Uterus (tissue), 4 donors: ENCODE measurements around the gene SH3RF3. TPM values are rescaled to one million over a fixed set of nuclear protein-coding genes. Genes with fewer than 3 reads are reported as not detected.

ENCODE experiments used
- DNase-seq, 2 donors: peaks; one replicate each; pipeline ENCODE4 v3.0.0-alpha.2; 2019 to 2020
- H3K27ac ChIP-seq, 2 donors: fragments of 200-600 bp; sonication (generic); 1 replicate in 1 of 2; 2 replicates in 1 of 2; pipeline ENCODE4 v1.5.1; 2016 to 2018
- H3K27me3 ChIP-seq, 2 donors: fragments of 200-600 bp; sonication (generic); one replicate each; pipeline ENCODE4 v1.5.1; 2018 to 2019; ENCODE audit warnings: control low read depth in 1 of 2
- H3K36me3 ChIP-seq, 2 donors: fragments of 200-600 bp; sonication (generic); one replicate each; pipeline ENCODE4 v1.5.1; 2019; ENCODE audit warnings: control low read depth in 1 of 2
- H3K4me1 ChIP-seq, 2 donors: fragments of 200-600 bp; sonication (generic); one replicate each; pipeline ENCODE4 v1.5.1; 2018 to 2019; ENCODE audit warnings: control low read depth in 1 of 2
- H3K4me3 ChIP-seq, 2 donors: fragments of 200-600 bp; sonication (generic); 1 replicate in 1 of 2; 2 replicates in 1 of 2; pipeline ENCODE4 v1.5.1; 2018 to 2019; ENCODE audit warnings: mild to moderate bottlenecking in 1 of 2
- H3K9me3 ChIP-seq, 2 donors: fragments of 200-600 bp; sonication (generic); one replicate each; pipeline ENCODE4 v1.5.1; 2019; ENCODE audit warnings: control low read depth in 1 of 2
- CTCF ChIP-seq, 4 experiments: fragments of 200-600 bp in 2 of 4; fragments of 450-650 bp in 2 of 4; sonication (generic) in 2 of 4; IDR thresholded peaks; one replicate each; pipeline ENCODE4 v1.5.1; 2016 to 2019; ENCODE audit warnings: antibody characterized with exemption in 4 of 4, mild to moderate bottlenecking in 2 of 4, moderate library complexity in 1 of 4
- POLR2A ChIP-seq, 2 donors: fragments of 450-650 bp; IDR thresholded peaks; one replicate each; pipeline ENCODE4 v1.6.1; 2016; ENCODE audit warnings: antibody characterized with exemption in 2 of 2, mild to moderate bottlenecking in 1 of 2, moderate library complexity in 1 of 2
- intact Hi-C: fragments of 100-400 bp; cut with DNase I; formaldehyde crosslinking; loops from one replicate; pipeline ENCODE4 v1.15.1; 2023; ENCODE audit warnings: low total_unique reads
- total RNA-seq, 4 donors: library from RNA; depleted of rRNA in 3 of 4; stranded (reverse); fragments of >200 nt in 3 of 4; gene quantifications; one replicate each; pipeline versions ENCODE4 v1.1.0 to v1.2.4, GENCODE V29; 2014 to 2023
- donor health status: DM: yes; HTN: yes; CAD: no.

SH3RF3 gene
- total RNA-seq, 4 donors from 2014 or later, result 5.1 to 10.2 (median 8.7) TPM; not detected in 1

DNA sequence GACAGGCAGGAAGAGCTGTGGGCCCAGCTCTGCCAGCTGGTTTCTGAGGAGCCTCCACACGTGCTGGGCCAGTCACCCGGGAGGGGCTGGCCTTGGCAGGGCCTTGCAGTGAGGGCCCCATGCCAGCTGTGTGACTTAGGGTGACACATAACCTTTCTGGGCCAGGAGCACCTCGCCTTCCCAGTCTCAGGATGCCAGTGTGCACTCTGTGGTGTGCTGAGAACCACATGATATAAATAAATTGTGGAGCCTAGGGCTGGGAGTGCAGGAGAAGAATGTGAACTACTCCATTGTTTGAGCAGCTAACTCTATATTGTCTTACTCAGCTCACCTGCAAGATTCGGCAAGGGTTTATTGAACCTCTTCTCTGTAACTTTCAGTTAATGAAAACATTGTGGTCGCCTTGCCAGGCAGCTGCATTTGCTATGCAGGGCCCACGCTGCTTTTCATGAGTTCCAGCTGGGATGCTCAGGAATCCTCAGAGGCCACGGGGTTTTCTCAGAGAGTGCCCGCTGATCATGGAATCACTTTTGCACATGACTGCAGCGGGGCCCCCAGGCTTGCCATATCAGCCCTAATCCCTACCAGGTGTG lies 222.3 kb downstream of the SH3RF3 start:
- Histone ChIP-seq H3K9me3 (no peaks in the 10 kb centered on the region), H3K36me3 (no peaks in the 10 kb centered on the region), H3K4me1 (peaks cover 0 to 9% of the 10 kb centered on the region in 2 donors), H3K27me3 (no peaks in the 10 kb centered on the region), H3K27ac (no peak overlapping the region), H3K4me3 (no peak overlapping the region)
- TF ChIP-seq CTCF (IDR thresholded peaks at IDR 0.05) (no peak), POLR2A (IDR thresholded peaks at IDR 0.05) (no peak)
- DNase-seq, result no peak
- intact Hi-C loops, result no loop called here

DNA sequence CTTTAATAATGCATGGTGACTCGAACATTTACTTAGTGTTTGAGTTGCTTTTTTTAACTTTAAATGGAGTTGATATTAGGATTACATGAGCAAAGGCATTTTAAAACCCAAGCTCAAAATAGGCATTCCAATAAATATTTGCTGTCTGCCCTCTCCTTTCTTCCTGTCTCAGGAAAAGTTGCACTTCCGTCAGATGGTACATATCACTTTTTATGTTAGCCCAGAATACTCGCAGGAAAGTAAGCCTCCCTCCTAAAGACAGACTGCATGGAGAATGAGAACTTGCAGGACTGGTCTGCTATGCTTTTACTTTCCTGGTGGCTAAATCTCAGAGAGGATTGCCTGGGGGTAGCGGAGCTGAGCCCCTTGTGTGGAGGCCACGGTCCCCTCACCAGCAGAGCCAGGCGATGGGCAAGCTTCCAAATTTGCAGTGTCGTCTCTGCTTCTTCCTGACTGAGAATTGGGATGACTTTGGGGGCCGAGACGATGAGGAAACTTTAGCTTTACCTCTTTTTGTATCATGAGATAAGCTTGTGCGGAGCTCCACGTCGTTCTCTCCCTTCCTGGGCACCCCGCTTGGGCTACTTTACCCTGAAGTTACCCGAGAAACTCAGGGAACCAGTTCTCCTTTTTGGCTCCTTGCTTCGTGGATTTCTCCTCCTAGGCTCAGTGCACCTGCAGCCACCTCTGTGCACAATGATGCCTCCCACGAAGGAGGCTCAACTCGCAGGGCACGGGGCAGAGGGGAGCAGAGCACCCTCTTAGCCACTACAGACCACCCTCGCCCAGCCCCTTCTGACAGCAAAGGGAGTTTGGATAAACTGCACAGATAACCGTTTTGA lies 223.3 kb downstream of the SH3RF3 start:
- peaks cover 0 to 9% of the 10 kb centered on the region in 2 donors for H3K4me1 ChIP-seq
- DNase-seq, result no peak
- TF ChIP-seq POLR2A (IDR thresholded peaks at IDR 0.05) (no peak), CTCF (IDR thresholded peaks at IDR 0.05) (no peak)
- no peak overlapping the region for H3K4me3 ChIP-seq
- H3K36me3 ChIP-seq, result no peaks in the 10 kb centered on the region
- H3K9me3 ChIP-seq, result no peaks in the 10 kb centered on the region
- H3K27me3 ChIP-seq, result no peaks in the 10 kb centered on the region
- no peak overlapping the region for H3K27ac ChIP-seq
- intact Hi-C loops, result no loop called here

- Histone ChIP-seq H3K27ac (no peak overlapping the region), H3K4me1 (peaks cover 0 to 9% of the 10 kb centered on the region in 2 donors), H3K9me3 (no peaks in the 10 kb centered on the region), H3K4me3 (no peak overlapping the region), H3K36me3 (no peaks in the 10 kb centered on the region), H3K27me3 (no peaks in the 10 kb centered on the region)
- TF ChIP-seq CTCF (IDR thresholded peaks at IDR 0.05), result no peak
- TF ChIP-seq POLR2A (IDR thresholded peaks at IDR 0.05), result no peak
- no peak for DNase-seq
- intact Hi-C loops, result no loop called here
Observed at GRCh38 chr2:109352898-109353689, 224.1 kb downstream of the SH3RF3 start.

- Histone ChIP-seq H3K4me3 (no peak overlapping the region), H3K27ac (no peak overlapping the region), H3K9me3 (no peaks in the 10 kb centered on the region), H3K4me1 (peaks cover 0 to 9% of the 10 kb centered on the region in 2 donors), H3K36me3 (no peaks in the 10 kb centered on the region), H3K27me3 (no peaks in the 10 kb centered on the region)
- intact Hi-C loops, result no loop called here
- DNase-seq, result no peak
- TF ChIP-seq CTCF (IDR thresholded peaks at IDR 0.05), result no peak
- no peak for TF ChIP-seq POLR2A (IDR thresholded peaks at IDR 0.05)
Observed at GRCh38 chr2:109353806-109354745, 225.1 kb downstream of the SH3RF3 start.
